ENCODE results near the gene ZNF202. TPM values are rescaled to one million over a fixed set of nuclear protein-coding genes. Genes with fewer than 3 reads are reported as not detected.

Gene ZNF202
- polyA plus RNA-seq, 1 experiment: 10.0 TPM

DNA sequence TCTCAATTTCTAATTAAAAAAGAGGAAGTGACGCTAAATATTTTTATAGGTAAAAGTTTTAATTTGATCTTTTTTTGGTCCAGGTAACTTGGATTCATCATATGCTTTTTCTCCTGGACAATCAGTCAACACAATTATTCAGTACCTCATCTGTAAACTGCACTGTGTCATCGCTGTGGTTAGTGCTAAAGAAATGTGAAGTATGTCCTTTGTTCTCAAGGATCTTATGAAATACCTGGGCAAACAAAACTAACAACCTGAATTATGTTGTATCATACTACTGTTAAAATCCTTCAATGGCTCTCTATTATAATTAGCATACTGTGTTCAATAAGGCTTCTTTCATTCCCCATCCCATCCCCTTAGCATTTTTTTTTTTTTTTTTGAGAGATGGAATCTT lies 67.2 kb downstream of the ZNF202 start:
- no peak for DNase-seq (ENCODE audit: low read depth, low spot score)
- Histone ChIP-seq H3K4me3 (ENCODE audit: low read depth, low read length) (no peak overlapping the region), H3K27ac (ENCODE audit: low read depth, low read length) (no peak overlapping the region), H3K27me3 (ENCODE audit: control insufficient read depth, insufficient read depth, low read length) (peaks cover 7% of the 10 kb centered on the region), H3K9me3 (ENCODE audit: control insufficient read depth, insufficient read depth, low read length) (no peaks in the 10 kb centered on the region)
- CTCF ChIA-PET: no interaction called here
- no peak for TF ChIP-seq CTCF (IDR thresholded peaks at IDR 0.05; ENCODE audit: low read depth, low read length)
- POLR2A ChIA-PET: no interaction called here

Small RNAs within 50 kb of the gene (small RNA-seq; reads per million reads assigned to genes)
- not detected for gene RNU1-21P (ENCODE audit: insufficient read length, low read depth)

Other genes starting within 250 kb of the ZNF202 start
- gene SCN3B, start 87.0 kb downstream of the ZNF202 start, polyA plus RNA-seq (2011; rRNA removed): 0.09 and 0.17 TPM in 2 replicates
- not detected in 2 replicates for gene OR6X1, start 12.9 kb upstream of the ZNF202 start, polyA plus RNA-seq (2011; rRNA removed)
- gene OR6M1, start 64.7 kb upstream of the ZNF202 start, polyA plus RNA-seq (2011; rRNA removed): not detected in 2 replicates
- gene TMEM225, start 144.0 kb upstream of the ZNF202 start, polyA plus RNA-seq (2011; rRNA removed): not detected in 2 replicates
- gene OR8D4, start 160.5 kb upstream of the ZNF202 start, polyA plus RNA-seq (2011; rRNA removed): not detected in 2 replicates
- gene OR4D5, start 198.0 kb upstream of the ZNF202 start, polyA plus RNA-seq (2011; rRNA removed): not detected in 2 replicates
- gene OR6T1, start 202.2 kb upstream of the ZNF202 start, polyA plus RNA-seq (2011; rRNA removed): not detected in 2 replicates
- not detected in 2 replicates for gene OR10S1, start 236.1 kb upstream of the ZNF202 start, polyA plus RNA-seq (2011; rRNA removed)